Erythroblast (primary cell): ENCODE measurements around the gene MT1M.
A peak's percentile ranks its signal among the peaks of the same experiment; 100 is the strongest.
"Not testable (repeated sequence)": the region's sequence is repeated elsewhere in the genome, so short reads cannot be mapped to it uniquely, and the experiment has no call there.

Source experiments
- DNase-seq, 2 experiments: peaks; one replicate each; lab custom pipeline; 2025; lab: John Stamatoyannopoulos, UW
- GATA1 ChIP-seq: IDR thresholded peaks from 2 replicates; pipeline ENCODE4 v1.6.1; 2011; ENCODE audit warnings: low read depth, mild to moderate bottlenecking, control low read depth, low read length, moderate library complexity
- POLR2A ChIP-seq: IDR thresholded peaks from 2 replicates; pipeline ENCODE4 v1.6.1; 2011; ENCODE audit warnings: mild to moderate bottlenecking, low read length

Gene MT1M

DNA sequence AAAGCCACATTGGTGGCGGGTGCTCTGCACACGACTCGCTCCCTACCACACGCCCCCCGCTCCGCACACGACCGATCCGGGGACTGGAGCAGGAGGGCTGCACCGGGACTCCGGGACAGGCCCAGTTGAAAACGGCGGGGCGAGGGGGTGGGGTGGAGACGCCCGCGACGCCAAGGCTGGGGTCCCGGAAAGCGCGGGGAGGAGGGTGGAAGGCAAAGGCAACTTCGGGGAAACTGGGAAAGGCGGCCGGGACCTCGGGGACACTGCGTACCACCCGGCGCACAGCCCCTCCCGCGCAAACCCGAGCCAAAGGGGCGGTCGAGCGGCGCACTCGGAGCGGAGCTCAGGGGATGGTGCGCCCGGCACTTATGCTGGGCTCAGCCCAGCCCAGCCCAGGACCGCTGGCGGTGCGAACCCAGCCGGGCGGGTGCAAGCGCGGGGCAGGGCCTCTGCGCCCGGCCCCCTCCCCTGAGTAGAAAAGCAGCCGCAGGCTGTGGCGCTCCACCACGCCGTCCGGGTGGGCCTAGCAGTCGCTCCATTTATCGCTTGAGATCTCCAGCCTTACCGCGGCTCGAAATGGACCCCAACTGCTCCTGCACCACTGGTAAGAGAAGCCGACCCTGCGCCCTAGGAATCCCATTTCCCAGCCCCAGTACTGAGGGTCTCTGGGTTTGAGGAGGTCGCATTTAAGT lies at the start of gene MT1M:
Gene MT1M (plus strand): TSS at position 504 of the 692 bp plus-strand sequence. CDS start 73 bp downstream, at position 577.
- TF ChIP-seq POLR2A = no peak
- no peak for TF ChIP-seq GATA1
- DNase-seq = no peak

DNA sequence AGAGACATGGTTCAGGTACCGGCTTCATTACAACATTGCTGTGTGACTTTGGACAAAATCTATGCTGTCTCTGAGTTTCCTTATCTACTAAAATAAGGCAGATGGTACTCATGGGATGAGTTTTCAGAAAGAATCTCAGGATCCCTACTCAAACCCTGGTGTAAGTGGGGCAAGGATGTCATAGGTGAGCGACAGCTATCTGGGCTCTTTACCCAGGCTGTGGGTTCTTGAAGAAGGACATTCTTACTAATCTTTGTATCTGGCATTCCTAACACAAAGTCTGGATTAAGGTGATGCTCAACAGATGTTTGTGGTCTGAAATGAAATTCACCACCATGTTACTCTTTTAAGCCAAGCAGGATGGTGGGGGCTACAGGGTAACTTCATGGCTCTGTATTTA lies 49.5 kb upstream of the MT1M start:
- not testable (repeated sequence) for DNase-seq

DNA sequence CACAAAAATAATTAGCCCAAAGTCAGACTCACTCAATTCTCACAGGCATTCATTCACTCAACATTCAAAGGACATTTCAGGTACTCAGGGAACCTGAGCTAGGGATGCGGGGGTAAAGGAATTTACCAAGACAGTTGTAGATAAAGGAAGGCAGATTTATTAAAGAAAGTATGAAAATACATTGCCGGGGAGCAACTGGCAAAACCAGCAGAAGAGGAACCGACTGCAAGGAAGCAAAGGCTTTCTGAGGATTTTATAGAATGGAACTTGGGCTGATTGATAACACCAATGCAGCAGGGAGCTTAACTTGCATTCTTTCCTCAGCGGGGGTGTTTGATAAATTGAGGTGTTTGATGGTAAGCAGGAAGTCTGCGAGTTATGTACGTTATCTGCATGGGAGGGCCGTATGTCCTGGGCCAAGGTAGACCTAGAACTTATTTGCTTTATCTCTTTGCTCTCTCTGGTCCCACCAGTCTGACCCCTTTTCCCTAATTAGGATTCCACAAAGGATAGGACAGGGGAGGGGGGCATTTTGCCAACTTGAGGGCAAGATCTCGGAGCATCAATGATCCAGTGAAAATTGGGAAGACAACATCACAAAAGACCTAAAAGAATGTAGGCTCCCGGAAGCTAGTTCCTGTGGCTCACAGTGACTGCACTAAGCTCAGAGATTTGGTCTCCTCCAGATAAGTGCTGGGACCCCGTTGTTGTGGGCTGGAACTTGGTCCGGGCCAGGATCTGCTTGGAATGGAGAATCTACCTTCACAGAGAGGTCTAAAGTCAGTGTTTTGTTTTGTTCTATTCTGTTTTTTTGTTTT lies 48.9 kb upstream of the MT1M start:
- no peak for DNase-seq
- no peak for TF ChIP-seq POLR2A
- TF ChIP-seq GATA1 = no peak

DNA sequence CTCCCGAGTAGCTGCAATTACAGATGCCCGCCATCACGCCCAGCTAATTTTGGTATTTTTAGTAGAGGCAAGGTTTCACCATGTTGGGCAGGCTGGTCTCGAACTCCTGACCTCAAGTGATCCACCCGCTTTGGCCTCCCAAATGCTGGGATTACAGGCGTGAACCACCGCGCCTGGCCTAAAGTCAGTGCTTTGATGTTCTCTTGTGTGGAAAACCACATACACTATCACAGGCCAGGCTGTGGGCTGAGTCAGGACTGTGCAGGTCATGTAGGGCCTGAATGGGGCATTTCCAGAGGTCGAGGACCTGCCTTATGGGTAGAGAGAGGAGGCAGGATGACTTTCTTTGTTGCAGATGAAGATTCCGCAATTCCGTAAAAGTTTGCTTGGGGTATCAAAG lies 48.2 kb upstream of the MT1M start:
- no peak for DNase-seq
- no peak for TF ChIP-seq GATA1
- TF ChIP-seq POLR2A = no peak

DNA sequence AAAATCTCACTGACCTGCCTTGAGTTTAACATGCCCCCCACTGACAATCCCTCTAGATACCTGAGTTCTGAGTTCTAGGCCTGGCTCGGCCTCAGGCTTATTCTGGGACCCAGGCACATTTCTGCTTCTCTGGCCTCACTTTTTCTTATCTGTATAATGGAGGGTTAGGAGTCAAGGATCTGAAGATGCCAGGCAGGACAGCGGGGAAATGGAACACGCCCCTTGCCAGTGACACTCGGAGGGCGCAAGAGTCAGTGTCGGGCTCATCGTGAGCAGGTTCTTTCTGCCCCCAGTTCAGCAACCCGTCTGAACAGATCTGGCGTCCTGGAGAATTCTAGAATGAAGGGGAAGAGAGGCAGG lies 43.7 kb upstream of the MT1M start:
- TF ChIP-seq POLR2A (no peak), GATA1 (no peak)
- no peak for DNase-seq

DNA sequence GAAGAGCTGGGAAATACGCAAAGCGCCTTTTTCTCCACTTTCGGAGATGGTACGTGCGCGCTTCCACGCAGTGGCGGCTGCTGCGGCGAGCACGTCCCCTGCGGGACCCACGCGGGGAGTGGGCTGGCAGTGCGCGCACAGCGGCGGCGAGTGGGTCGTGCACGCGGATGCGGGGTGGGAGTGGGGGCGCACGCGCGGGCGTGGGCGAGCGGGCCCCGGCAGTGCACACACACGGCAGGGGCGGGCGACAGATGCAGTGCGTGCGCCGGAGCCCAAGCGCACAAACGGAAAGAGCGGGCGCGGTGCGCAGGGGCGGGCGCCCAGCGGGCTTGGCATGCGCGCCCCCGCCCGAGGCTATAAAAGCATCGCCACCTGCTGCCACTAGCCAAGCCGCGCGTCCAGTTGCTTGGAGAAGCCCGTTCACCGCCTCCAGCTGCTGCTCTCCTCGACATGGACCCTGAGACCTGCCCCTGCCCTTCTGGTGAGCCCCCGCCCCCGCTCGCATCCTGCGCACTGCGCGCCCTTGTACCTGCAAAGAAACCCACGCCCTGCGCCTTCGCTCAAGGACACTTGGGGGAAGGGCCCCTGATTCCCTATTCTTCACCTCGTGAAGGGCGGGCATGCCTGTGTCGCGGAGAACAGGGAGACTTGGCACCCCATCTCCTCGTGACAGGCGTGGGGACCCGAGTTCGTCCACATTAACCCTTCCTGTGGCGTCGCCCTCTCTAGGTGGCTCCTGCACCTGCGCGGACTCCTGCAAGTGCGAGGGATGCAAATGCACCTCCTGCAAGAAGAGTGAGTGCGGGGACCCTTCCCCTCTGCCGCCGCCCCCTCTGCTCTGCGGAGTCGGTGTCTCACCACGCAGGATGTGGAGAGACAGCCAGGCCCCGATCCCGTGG lies 43.1 kb upstream of the MT1M start, which contains the start of gene MT3:
Gene MT3 (plus strand): TSS at position 388 of the 899 bp plus-strand sequence. CDS start 63 bp downstream, at position 451.
- no peak for DNase-seq
- TF ChIP-seq POLR2A (no peak), GATA1 (no peak)

DNA sequence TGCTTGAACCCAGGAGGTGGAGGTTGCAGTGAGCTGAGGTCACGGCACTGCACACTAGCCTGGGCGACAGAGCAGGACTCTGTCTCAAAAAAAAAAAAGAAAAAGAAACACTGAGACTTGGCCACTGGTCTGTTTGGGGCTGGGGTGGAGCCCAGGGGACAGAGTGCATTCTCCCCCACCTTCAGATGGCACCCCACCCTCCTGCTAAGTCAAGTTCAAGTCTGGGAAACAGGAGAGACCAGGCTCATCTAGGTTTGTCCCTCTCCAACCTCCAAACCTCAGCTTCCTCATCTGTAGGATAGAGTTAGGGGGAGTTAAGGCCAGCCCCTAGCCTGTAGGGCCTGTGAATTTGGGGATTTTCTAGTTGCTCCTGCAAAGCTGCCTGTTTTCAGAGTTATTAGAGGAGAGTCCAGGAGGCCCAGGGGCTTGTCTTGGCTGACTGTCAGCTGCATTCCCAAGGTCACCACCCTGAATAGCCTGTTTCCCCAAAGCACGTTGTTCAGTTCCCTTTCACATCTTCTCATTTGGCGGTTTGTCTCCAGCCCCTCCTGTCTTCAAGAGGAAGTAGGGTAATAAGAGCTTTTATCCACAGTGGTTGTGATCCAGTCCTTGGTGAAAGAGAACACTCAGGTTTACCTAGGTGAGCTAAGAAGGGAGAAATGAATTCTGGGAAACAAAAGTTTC lies 40.9 kb upstream of the MT1M start:
- no peak for DNase-seq
- TF ChIP-seq GATA1 (no peak), POLR2A (no peak)

DNA sequence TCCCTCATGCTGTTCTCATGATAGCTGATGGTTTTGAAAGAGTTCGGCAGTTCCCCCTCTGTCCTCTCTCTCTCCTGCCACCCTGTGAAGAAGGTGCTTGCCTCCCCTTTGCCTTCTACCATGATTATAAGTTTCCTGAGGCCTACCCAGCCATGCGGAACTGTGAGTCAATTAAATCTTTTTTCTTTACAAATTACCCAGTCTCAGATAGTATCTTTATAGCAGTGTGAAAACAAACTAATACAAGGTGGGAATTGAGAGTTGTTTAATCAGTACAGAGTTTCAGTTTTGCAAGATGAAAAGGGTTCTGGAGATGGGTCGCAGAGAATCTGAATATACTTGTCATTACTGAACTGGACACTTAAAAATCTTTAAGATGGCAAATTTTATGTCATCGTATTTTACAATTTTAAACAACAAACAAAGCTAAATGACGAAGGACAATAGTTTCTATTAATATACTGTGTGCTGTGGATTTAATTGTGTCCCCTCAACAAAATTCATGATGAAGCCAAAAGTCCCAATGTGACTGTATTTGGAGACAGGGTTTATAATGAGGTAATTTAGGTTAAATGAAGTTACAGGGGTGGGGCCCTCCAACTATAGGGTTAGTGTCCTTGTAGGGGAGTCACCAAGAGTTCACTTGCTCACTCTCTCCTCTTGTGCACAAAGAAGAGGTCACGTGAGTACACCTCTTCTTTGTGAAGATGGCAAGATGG lies 38.7 kb upstream of the MT1M start:
- no peak for DNase-seq
- TF ChIP-seq GATA1 (no peak), POLR2A (no peak)

DNA sequence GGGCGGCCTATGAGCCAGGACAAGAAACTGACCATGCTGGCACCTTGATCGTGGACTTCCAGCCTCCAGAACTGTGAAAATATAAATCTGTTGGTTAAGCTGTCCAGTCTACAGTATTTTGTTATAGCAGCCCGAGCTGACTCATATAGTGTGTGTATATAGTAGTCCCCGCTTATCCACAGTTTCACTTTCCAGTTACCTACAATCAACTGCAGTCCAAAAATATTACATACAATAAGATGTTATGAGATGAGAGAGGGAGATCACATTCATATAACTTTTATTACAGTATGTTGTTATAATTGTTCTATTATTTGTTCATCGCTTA lies 38.2 kb upstream of the MT1M start:
- DNase-seq = no peak
- TF ChIP-seq POLR2A (no peak), GATA1 (no peak)

DNA sequence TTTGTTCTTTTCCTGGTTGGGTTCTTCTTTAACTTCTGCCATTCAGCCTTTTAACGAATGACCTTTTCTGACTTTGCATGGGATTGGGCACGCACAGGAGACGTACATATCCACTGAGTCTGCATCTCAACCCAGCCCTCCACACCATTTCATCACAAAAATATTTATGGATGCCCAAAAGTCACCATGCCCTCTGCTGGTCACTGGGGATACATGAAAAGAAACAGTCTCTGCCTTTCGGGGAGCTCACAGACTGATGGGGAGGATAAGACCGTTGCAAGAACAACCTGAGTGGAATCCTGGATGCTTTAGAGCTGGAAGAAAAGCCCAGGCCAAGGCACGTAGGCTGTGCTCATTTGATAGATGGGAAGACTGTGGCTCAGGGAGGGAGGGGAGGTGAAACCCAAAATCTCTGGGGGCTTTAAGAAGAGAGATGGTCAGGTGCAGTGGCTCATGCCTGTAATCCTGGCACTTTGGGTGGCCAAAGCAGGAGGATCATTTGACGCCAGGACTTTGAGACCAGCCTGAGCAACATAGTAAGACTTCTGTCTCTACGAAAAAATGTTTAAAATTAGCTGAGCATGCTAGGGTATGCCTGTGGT lies 32.0 kb upstream of the MT1M start:
- TF ChIP-seq GATA1 = no peak
- DNase-seq = peak; percentile 48 to 58

DNA sequence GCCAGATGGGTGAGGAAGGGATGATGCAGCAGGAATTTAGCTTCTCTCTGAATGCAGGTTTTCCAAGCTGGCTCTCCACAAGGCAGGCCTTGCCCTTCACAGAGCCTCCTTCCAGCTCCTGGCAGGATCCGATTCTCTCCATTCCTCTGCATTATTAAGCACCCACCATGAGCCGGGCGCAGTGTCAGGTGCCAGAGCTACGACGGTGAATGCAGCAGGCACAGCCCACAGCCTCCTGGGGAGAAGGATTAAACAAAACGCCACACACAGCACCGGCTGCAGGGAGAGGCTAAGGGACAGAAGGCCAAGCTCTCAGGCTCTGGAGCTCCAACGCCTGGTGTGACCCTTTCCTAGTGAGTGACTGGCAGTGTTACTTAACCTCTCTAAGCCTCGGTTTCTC lies 31.1 kb upstream of the MT1M start:
- DNase-seq = no peak
- TF ChIP-seq POLR2A (no peak), GATA1 (no peak)

DNA sequence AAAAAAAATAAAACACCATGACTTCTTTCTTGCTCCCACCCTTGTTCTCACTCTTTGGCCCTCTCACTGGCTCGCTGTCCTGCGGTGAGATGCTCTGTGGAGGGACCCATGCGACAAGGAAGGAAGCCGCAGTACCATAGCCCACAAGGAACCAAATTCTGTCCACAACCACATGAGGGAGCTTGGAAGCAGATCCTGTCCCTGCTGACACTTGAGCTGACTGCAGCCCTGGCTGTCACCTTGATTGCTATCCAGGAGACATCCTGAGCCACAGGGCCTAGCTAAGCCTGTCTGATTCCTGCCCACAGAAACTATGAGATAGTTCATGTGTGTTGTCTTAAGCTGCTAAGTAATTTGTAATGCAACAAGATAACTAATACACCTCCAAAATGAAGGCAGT lies 28.9 kb upstream of the MT1M start:
- peak; percentile 47 to 54 for DNase-seq
- TF ChIP-seq GATA1 (no peak), POLR2A (no peak)
